ENCODE data around the gene SLIT3. TPM values are rescaled to one million over a fixed set of nuclear protein-coding genes. Genes with fewer than 3 reads are reported as not detected.

The SLIT3 gene
- polyA plus RNA-seq, 4 donors = 55.4 to 60.5 (median 57.8) TPM

DNA sequence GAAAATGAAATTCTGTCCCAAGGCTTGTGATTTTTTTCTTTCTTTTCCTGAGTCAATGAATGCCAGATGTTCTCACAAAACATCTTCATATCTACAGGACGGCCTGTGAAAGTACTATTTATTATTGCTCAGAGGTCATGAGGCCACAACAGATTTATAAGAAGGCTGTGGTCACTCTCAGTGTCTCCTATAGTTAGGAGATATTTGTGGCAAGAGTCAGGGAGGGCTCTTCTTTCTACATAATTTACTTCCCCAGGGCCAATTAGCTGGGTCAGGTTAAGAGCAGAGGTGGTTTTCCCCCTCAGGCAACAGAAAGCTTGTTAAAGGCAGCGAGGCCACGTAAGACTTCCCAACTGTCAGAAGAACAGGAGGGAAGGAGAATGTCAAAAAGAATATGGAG lies 248.7 kb downstream of the SLIT3 start:
- DNase-seq (ENCODE audit: low read depth in 4 of 4, low spot score in 3 of 4) = no peak

DNA sequence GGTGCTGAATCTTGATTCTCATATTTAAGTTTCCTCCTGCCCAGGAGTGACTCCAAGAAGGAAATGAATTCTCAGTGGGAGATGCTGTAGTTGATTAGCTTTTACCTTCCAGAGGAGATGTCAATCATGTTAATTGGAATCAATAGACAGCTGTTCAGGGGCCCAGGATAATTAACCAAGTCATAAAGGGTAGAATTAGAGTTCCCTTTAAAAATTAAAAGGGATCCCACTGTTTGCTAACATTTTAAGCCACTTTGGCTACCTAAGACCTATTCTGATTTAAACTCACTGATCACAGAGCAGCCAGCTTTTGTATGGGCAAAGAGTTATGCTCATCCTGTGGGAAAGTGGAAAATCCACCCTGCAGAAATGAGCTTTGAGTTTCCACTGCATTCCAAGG lies 249.6 kb downstream of the SLIT3 start:
- DNase-seq (ENCODE audit: low read depth in 4 of 4, low spot score in 3 of 4) = no peak

DNA sequence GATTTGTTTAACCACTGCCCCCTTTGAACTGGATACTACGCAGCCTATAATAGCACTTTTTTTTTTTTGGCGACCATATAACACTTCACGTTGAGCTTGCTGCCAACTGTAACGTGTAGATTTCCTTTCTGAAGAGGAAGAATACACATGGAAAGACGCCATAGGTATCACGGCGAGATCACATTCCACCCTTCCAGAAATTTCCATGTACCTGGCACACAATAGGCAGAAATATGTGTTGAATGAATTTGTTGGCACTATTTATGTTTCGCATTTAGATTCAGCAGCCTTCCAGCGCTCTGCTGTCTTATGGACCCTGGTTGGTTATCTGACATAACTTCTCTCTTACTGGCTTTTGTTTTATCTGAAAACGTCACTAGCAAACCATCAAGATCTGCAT lies 250.3 kb downstream of the SLIT3 start:
- no peak for DNase-seq (ENCODE audit: low read depth in 4 of 4, low spot score in 3 of 4)

DNA sequence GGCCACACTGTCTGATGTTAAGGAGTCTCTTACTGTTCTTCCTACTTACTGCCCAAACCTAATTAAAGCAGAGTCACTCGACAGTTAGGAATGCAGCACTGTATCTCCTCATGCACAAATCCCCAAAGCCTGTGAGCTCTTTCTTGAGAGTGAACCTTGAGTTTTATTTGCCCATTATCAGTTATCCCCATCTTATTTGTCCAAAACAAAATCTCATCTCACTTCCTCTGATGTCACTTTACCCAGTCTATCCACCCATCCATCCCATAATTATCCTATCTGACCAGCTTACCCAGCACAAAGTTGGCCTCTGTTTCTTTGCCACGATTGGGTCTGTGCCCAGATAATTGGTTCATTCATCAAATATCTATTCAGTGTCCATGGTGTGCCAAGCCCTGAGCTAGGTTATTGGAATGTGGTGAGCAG lies 250.8 kb downstream of the SLIT3 start:
- no peak for DNase-seq (ENCODE audit: low read depth in 4 of 4, low spot score in 3 of 4)

DNA sequence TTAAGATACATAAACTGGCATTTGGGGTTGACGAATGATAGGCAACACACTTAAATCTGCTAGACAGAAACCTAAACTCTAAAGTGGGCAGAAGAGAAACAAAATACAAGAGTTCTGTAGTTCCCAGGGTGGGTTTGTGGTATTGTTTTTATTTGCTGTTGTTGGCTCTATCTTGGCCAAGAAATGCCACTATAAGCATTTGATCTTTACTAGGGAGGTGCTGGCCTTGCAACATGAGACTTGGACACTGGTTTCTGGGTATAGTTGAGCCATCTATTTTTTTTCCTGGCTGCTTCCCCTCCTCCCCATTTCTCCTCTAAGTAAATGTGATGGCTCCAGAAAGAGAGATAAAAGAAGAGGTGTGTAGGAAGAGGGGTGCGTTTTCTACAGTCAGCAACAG lies 251.2 kb downstream of the SLIT3 start:
- no peak for DNase-seq (ENCODE audit: low read depth in 4 of 4, low spot score in 3 of 4)

DNA sequence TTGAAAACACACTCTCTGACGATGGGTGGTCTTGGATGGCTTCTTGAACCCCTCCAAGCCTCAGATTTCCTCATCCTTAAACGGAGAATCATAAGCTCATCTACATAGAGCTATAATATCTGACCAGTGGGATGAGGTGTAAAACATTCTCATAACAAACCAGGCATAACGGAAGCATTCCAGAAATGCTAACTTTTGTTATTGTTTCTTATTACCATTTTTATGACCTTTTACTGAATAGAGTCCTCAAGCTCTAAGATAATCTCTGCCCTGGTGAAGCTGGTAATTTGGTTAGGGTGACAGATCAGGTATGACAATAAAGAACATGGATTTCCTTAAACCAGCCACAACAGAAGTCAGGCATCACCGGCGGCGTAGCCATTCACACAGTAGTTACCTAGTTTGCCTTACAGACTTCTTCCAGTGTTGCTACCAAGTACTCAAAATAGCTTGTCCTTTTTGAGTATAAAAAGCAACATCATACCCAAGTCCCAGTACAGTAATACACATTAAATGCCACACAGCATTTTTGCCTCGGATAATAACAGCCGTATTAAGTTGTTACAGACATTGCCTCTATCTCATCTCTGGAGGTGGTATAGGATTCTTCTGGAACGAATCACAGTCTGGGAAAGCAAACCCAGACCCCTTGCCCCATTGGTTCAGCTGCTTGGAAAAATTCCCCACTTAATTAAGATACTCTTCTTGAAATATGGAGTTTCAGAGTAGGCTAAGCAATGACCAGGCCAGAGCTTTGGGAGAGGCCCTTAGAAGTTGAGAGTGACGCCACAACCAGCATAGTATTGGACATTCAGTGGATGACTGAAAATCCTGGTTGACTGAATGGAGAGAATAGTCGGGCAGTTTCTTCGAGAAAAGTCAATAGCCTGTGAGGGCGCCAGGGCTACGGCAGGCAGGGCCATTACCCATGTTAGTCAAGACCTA lies 252.5 kb downstream of the SLIT3 start:
- DNase-seq (ENCODE audit: low read depth in 4 of 4, low spot score in 3 of 4) = no peak

DNA sequence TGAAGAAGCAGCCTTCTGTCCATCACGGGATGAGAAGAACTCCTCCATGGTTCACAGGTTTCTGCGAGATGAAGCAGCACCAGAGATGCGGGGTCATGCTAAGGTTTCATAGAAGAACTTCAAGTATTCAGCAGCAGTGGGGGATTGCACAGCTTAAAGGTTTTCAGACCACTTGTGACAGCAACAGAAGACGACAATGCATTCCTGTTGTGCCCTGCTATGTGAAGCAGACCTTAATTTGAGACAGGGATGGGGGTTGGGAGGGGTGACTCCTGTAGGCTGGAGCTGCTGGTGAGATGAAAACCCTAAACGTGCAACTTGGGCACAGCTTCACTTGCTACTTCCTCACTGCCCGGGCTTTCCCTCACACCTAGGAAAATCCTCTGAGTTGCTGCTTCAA lies 256.0 kb downstream of the SLIT3 start:
- DNase-seq (ENCODE audit: low read depth in 4 of 4, low spot score in 3 of 4) = no peak

DNA sequence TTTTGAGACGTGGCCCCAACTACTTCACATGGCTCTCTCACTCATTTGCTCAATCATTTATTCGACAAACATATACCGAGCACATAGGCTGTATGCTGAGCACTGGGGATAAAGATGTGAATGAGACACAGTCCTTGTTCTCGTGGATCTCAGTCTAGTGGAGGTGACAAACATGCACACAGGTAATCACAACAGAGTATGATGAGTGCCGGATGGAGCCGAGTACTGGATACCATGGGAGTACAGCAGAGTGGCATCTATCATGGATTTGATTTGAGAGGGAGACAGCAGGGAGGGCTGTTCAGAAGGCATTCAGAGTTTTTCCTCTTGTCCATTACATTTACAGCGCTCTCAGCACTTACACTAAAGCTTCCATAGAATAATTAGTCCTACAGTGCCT lies 259.8 kb downstream of the SLIT3 start:
- DNase-seq (ENCODE audit: low read depth in 4 of 4, low spot score in 3 of 4) = no peak

DNA sequence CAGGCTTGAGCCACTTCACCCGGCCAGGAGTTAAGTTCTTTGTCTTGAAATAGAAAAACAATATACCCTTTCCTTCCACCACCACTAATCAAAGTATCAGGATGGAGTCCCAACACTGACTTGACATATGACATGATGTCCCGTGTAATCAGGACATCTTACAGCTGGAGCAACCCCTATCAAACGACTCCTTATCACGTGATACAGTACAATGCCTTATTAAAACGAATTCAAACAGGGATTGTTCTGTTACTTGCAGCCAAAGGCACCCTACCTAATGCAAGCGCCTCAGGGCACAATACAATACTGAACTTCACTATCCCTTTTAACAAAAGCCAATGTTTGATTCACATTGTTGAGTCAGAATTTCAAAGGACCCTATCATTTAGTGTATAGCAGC lies 261.3 kb downstream of the SLIT3 start:
- no peak for DNase-seq (ENCODE audit: low read depth in 4 of 4, low spot score in 3 of 4)

DNA sequence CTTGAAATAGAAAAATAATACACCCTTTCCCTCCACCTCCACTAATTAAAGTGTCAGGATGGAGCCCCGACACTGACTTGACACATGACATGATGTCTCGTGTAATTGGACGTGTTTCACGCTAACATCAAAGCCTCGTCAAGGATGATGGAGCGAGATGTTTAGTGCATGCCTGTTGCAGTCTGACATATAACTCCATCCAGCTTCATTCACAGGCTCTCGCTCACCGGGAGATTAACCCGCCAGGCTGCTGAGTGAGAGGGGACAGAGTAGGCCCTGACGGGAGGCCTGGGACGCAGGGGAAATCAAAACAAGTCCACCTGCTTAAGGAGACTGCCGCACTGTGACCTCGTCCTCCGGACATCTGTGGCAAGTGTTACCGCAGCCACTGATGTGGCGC lies 263.5 kb downstream of the SLIT3 start:
- peak in 3 of 4 donors; percentile 40 to 67 (median 60) for DNase-seq (ENCODE audit: low read depth in 4 of 4, low spot score in 3 of 4)

DNA sequence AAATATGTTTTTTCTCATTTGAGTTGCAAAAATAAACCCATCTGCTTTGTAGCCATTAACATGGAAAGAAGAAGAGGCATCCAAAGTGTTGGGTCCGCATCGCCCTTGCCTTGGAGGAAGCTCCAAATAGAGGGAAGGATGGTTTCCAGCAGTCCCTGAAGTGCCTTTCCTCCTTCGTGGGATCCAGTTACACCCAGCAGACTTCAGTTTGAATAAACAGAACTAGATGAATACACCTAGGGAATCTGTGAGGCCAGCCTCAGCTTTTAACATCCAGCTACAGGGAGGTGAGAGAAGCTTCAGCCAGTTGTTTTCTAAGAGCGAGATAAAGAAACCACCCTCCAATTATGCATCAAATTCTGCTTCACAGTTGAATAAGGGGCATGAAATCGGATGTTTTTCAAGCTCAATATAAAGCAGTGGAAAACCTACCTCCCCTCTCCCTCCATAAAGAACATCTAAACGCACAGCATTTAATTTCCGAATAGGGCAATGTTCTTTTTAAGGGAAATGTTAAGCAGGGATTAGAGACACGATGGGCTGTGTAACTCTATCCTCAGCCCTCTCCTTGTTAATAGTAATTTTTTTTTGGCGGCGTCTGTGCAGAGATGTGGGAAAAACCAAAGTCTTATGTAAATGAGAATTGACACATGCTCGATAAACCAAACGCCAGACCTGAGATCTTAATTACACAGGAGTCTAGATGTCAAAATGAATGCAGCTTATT lies 264.7 kb downstream of the SLIT3 start:
- DNase-seq (ENCODE audit: low read depth in 4 of 4, low spot score in 3 of 4) = no peak

DNA sequence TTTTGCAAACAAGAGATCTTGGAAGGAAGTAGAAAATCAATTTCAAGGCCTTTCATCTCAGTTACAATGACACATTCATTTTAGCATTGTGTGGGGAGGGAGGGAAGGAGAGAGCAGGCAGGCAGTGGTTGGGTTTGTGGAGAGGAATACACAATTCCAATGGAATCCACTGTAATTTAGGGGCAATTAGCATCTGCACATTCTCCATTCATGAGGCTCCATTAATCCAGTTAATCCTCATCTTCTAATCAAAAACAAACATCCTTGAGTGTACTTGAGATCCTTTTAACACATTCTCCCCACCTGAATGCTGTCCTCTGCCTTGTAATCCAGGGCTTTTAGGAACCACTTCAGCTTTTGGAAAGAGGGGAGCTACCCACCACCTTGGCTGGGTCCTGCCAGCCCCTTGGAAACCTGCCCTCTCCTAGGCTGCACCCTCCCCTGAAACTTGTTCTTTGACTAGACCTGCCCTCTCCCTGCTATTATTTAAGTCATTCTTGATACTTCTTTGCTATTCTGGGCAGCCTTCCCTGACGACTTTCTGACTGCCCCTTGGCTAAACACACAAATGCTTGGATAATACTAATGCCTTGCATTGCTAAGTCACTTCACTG lies 271.2 kb downstream of the SLIT3 start:
- no peak for DNase-seq (ENCODE audit: low read depth in 4 of 4, low spot score in 3 of 4)

DNA sequence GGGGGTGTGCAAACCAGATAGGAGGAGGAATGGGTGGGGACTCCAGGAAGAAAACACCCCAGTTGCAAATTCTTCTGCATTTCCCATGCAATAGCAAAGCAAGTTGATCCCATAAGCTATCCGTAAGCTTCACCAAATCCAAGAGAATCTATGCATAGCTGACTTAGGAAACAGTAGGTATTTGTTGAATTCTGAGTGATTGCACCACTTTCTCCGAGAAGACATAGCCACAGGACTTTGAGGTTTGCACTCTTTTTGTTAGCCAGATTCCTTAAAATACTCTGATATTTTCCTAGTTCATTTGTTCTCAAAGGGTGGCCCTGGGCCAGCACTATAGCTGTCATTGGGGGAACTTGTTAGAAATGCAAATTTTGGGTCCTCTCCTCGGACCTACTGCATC lies 271.9 kb downstream of the SLIT3 start:
- no peak for DNase-seq (ENCODE audit: low read depth in 4 of 4, low spot score in 3 of 4)

DNA sequence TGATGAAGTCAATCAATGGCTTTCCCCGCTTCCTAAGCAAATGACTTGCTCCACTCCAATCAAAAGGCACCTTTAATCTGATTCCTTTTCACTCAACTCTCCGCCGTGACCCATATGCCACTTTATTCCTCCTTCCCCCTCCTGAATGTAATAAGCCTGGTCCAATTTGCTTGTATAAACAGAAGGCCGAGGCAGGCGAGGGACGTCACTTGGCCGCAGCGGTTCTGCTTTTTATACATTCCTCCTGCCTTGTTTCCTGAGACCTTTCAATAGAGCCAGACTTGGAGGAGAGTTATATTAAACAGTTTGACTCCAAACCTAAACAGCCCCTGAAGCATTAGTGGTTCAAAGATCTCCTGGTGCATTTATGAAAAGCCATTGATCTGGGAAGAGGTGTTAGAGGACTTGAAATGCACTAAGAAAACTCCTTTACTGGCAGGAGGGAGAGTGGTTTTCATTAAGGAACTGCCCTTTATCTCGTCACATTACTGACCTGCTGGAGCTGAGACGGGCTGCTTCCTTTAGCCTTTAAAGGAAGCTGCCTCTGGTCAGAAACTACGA lies 273.4 kb downstream of the SLIT3 start:
- no peak for DNase-seq (ENCODE audit: low read depth in 4 of 4, low spot score in 3 of 4)

DNA sequence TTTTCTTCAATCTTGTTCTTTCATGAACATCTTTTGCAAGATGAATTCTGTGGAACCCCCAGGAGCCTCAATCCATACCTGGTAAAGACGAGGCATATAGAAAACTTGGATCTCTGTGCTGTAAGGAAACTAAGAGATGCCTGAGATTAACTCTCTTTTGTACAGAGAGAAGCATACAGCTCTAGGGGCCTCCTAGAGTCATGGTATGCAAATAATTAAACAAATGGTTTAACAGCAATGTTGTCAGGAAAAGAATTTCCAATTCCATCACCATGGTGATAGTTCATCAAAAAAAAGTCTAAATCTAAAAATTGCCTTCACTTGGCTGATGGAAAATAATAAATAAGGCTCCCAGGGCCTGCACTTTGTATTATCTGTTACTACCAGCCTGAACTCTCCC lies 275.4 kb downstream of the SLIT3 start:
- DNase-seq (ENCODE audit: low read depth in 4 of 4, low spot score in 3 of 4) = no peak

DNA sequence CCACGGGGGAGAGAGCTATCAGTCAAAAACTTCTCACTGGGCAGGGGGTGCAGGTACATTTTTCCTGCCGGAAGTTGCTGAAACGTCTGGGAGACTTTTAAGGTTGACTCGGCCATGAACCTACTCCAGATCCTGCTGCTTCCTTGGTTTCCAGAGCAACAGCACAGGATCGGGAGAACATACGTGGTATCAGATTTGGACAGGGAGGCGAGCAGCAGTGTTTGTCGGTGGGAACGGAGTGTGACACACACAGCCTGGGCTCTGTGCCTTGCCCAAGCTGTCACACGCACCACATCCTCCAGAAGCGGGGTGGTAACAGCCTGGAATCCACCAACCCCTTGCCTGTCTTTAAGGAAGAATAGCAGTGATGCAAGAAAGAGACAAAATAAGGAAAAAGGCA lies 276.5 kb downstream of the SLIT3 start:
- DNase-seq (ENCODE audit: low read depth in 4 of 4, low spot score in 3 of 4) = no peak

DNA sequence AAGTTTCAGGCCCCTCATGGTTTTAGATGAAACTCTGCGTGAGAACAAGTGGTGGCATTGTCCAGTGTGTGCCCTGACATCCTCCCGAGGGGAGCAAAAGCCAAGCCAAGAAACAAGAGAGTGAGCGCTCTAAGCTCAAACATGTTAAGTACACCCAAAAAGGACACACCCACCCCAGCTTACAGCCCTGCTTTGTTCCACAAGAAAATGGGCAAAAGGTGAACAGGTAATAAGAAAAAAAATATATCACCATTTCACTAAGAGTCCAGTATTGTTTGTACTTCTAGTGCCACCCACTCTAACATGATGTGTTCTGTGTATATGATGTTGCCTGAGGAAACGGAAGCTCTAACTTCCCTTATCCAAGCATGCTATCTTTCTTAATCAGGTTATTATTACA lies 278.2 kb downstream of the SLIT3 start:
- no peak for DNase-seq (ENCODE audit: low read depth in 4 of 4, low spot score in 3 of 4)

DNA sequence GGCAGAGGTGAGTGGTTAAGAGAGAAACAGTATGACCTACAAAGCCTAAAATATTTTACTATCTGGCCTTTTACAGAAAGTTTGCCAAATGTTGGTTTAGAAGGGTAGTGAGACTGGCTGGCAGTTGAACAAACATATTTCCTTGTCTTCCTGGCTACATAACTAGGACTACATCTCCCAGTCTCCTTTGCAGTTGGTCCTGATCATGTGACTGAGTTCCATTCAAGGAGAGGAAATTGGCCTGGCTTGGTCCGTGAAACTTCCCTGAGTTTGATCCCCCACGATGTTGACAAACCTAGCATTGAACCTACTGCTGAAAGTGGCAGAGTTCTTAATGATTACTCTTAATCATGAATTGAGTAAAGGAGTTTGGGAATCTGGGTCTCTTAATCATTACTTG lies 280.8 kb downstream of the SLIT3 start:
- DNase-seq (ENCODE audit: low read depth in 4 of 4, low spot score in 3 of 4) = no peak

DNA sequence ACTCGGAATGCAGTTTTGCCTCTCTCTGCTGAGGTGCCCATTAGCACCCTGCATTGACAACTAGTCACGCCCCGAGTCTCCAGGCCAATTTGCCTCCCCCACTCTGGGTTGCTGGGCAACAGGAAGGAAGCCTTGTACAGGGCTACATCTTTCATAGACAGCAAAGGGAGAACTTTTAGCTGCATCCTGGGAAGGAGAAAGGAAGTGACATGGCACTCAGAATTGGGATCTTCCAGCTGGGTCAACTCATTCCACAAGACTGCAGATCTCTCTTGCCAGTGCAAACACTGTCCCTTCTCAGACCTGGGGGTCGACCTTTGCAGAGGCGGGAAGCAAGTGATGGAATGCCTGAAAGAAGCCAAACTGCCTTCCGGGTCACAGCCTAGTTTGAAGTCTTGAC lies 282.0 kb downstream of the SLIT3 start:
- no peak for DNase-seq (ENCODE audit: low read depth in 4 of 4, low spot score in 3 of 4)

DNA sequence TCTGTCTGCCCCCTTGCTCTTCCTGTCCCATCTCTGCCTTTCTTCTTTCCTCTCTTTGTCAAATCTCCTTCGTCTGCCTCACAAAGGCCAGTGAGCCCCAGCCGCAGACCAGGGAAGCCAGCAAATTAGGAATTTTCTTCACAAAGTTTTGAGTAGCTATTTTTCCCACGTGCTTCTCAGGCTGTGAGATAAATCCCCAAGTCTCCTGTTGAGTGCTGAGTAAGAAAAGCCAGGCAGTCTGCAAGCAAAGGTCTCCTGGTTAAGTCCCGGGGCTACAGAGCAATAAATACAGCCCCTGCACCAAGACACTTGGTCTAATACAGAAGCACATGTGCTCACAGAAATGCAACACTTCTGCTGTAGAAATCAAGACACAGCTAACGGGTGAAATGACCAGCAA lies 284.9 kb downstream of the SLIT3 start:
- no peak for DNase-seq (ENCODE audit: low read depth in 4 of 4, low spot score in 3 of 4)

DNA sequence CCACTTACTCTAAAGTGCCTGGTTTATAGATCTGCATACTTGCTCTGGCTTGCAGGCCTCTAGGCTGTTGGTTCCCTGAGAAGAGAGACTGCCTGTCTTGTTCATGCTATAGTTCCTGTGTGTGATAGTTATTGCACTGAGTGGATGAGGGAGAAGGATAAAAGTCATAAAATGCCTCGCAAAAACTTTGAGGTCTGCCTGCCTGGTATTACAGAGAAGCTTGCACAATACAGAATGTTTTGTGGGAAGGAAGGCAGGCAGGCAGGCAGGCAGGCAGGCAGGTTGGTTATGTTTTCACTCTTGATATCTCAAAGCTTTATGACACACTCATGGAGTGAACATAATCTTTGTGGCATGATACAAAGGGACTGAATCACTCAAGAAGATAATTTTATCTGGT lies 287.1 kb downstream of the SLIT3 start:
- DNase-seq (ENCODE audit: low read depth in 4 of 4, low spot score in 3 of 4) = no peak
